ENCODE results near the gene PCDH9. TPM values are rescaled to one million over a fixed set of nuclear protein-coding genes. Genes with fewer than 3 reads are reported as not detected.
"Not testable (repeated sequence)": the region's sequence is repeated elsewhere in the genome, so short reads cannot be mapped to it uniquely, and the experiment has no call there.

The PCDH9 gene
- total RNA-seq, 1 donor from 2014 or later = 0.75 TPM

DNA sequence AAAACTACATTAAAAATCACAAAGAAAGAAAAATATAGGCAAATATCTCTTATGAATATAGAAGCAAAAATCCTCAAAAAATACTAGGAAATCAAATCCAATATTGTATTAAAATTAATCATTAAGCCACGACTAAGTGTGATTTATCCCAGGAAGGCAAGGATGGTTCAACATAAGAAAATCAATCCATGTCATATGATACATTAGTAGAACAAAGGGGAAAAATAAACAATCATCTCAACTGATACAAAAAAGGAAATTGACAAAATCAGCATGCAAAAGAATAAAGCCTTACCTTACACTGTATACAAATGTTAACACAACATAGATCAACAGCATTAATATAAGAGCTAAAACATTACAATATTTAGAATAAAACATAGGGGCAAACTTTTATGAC lies 933.3 kb downstream of the PCDH9 start:
- H3K36me3 ChIP-seq (ENCODE audit: control insufficient read depth, insufficient read depth, low read length) = no peaks in the 10 kb centered on the region
- DNase-seq (ENCODE audit: low read depth) = no peak
- no peaks in the 10 kb centered on the region for H3K27me3 ChIP-seq (ENCODE audit: control insufficient read depth, insufficient read depth, low read length)
- no peak overlapping the region for H3K4me3 ChIP-seq (ENCODE audit: low read depth, low read length)
- no peak for TF ChIP-seq CTCF (IDR thresholded peaks at IDR 0.05; ENCODE audit: insufficient read depth, low read length, poor library complexity, severe bottlenecking)

DNA sequence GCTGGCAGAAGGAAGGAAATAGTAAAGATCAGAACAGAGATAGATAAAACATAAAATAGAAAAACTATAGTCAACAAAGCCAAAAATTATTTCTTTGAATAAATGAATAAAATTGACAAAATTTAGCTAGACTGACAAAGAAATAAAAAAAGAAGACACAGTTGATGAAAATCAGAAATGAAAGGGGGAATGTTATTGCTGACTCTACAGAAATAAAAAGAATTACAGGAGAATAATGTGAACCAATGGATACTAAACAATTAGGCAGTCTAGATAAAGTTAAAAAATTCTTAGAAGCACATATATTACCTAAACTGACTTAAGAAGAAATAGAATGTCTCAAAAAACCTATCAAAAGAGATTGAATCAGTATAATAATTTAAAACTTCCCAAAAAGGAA lies 933.8 kb downstream of the PCDH9 start:
- Histone ChIP-seq H3K36me3 (ENCODE audit: control insufficient read depth, insufficient read depth, low read length) (no peaks in the 10 kb centered on the region), H3K4me3 (ENCODE audit: low read depth, low read length) (no peak overlapping the region), H3K27me3 (ENCODE audit: control insufficient read depth, insufficient read depth, low read length) (no peaks in the 10 kb centered on the region)
- DNase-seq (ENCODE audit: low read depth) = no peak
- no peak for TF ChIP-seq CTCF (IDR thresholded peaks at IDR 0.05; ENCODE audit: insufficient read depth, low read length, poor library complexity, severe bottlenecking)

DNA sequence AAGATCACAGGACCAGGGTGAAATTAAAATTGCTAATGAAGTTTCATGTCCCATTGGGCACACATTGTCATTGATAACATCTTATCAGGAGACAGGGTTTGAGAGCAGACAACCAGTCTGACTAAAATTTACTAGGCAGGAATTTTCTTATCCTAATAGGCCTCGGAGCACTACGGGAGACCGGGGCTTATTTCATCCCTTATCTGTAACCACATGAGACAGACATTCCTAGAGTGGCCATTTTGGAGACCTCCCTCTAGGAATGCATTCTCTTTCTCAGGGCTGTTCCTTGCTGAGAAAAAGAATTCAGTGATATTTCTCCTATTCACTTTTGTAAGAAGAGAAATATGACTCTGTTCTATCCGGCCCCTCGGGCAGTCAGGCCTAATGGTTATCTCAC lies 943.3 kb downstream of the PCDH9 start:
- not testable (repeated sequence) for H3K27me3 ChIP-seq (ENCODE audit: control insufficient read depth, insufficient read depth, low read length); H3K4me3 ChIP-seq (ENCODE audit: low read depth, low read length); DNase-seq (ENCODE audit: low read depth); H3K36me3 ChIP-seq (ENCODE audit: control insufficient read depth, insufficient read depth, low read length)

GRCh38 chr13:66275416-66275815 lies 954.7 kb downstream of the PCDH9 start:
- no peak for DNase-seq (ENCODE audit: low read depth)
- no peak overlapping the region for H3K4me3 ChIP-seq (ENCODE audit: low read depth, low read length)
- no peaks in the 10 kb centered on the region for H3K36me3 ChIP-seq (ENCODE audit: control insufficient read depth, insufficient read depth, low read length)
- H3K27me3 ChIP-seq (ENCODE audit: control insufficient read depth, insufficient read depth, low read length) = no peaks in the 10 kb centered on the region
- no peak for TF ChIP-seq CTCF (IDR thresholded peaks at IDR 0.05; ENCODE audit: insufficient read depth, low read length, poor library complexity, severe bottlenecking)

DNA sequence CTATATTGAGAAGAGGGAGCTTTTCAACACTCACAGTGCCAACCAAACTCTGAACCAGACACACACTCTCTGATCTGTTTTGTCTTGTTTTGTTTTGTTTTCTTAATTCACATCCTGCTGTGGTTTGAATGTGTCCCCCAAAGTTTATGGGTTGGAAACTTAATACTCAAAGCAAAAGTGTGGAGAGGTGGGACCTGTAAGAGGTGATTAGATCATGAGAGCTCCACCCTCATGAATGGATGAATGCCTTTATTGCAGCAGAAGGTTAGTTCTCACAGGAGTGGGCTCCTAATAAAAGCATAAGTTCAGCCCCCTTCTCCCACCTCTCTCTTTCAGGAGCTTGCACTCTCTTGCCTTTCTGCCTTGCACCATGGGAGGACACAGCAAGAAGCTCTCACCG lies 957.1 kb downstream of the PCDH9 start:
- Histone ChIP-seq H3K27me3 (ENCODE audit: control insufficient read depth, insufficient read depth, low read length) (no peaks in the 10 kb centered on the region), H3K36me3 (ENCODE audit: control insufficient read depth, insufficient read depth, low read length) (no peaks in the 10 kb centered on the region), H3K4me3 (ENCODE audit: low read depth, low read length) (no peak overlapping the region)
- TF ChIP-seq CTCF (IDR thresholded peaks at IDR 0.05; ENCODE audit: insufficient read depth, low read length, poor library complexity, severe bottlenecking) = no peak
- DNase-seq (ENCODE audit: low read depth) = no peak

DNA sequence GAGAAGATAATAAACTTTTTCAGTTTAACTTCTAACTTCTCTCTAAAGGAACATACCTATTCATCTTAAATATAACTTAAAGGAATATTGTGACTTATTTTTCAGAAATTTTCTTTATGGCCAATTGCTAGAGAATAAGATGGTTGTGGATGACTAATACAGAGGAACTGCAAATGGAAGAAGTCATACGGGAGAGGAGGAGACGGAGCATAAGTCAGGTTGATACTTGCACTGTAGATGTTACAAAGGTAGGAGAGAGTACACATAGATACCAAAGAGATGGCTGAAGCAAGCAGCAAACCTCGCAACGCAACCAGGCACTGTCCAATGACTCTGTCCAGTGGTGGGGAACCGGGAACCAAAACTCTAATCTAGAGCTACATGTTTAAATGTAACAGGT lies 963.4 kb downstream of the PCDH9 start:
- TF ChIP-seq CTCF (IDR thresholded peaks at IDR 0.05; ENCODE audit: insufficient read depth, low read length, poor library complexity, severe bottlenecking) = no peak
- no peaks in the 10 kb centered on the region for H3K36me3 ChIP-seq (ENCODE audit: control insufficient read depth, insufficient read depth, low read length)
- no peak overlapping the region for H3K4me3 ChIP-seq (ENCODE audit: low read depth, low read length)
- H3K27me3 ChIP-seq (ENCODE audit: control insufficient read depth, insufficient read depth, low read length) = no peaks in the 10 kb centered on the region
- no peak for DNase-seq (ENCODE audit: low read depth)

Measured in kidney epithelial cell (primary cell).